Activated CD8-positive, alpha-beta memory T cell treated with anti-CD3 and anti-CD28 coated beads, Interleukin-2, amount 50 U/mL, for 1 hour (primary cell): ENCODE data around the gene SEC63.
"Not testable (repeated sequence)": the region's sequence is repeated elsewhere in the genome, so short reads cannot be mapped to it uniquely, and the experiment has no call there.

Source experiments
- DNase-seq: peaks from one replicate; pipeline ENCODE4 v3.0.0-alpha.2; 2020; ENCODE audit errors: extremely low read depth

The SEC63 gene

GRCh38 chr6:107928984-107929383 is 29.0 kb downstream of the SEC63 start:
- no peak for DNase-seq

DNA sequence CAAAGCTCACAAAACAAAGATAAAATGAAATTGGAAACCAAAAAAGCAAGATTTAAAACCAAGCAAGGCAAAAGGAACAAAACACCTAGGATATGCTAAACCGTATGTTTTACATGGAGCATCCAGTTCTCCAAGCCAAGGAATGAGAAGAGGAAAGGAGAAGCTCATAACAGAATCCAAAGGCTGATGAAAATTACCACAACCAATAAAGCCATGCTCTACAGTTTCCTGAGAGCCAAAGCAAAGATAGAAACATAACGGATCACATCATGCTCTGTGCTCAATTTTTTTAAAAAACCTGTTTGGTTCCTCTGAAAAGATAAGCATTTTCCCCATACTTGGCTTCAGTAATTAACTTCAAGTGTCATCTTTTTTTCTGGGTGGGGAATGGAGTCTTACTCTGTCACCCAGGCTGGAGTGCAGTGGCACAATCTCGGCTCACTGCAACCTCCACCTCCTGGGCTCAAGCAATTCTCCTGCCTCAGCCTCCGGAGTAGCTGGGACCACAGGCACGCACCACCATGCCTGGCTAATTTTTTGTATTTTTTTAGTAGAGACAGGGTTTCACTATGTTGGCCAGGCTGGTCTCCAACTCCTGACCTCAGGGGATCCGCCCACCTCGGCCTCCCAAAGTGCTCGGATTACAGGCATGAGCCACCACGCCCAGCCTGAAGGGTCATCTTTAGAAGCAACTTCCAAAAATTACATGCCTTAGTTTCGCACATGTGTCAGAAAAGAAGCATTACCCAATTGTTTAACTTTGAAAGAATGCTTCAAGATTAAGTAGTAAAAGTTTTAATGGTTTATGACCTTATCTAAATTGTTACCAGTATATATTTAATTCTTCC is 31.1 kb downstream of the SEC63 start:
- DNase-seq: not testable (repeated sequence)

DNA sequence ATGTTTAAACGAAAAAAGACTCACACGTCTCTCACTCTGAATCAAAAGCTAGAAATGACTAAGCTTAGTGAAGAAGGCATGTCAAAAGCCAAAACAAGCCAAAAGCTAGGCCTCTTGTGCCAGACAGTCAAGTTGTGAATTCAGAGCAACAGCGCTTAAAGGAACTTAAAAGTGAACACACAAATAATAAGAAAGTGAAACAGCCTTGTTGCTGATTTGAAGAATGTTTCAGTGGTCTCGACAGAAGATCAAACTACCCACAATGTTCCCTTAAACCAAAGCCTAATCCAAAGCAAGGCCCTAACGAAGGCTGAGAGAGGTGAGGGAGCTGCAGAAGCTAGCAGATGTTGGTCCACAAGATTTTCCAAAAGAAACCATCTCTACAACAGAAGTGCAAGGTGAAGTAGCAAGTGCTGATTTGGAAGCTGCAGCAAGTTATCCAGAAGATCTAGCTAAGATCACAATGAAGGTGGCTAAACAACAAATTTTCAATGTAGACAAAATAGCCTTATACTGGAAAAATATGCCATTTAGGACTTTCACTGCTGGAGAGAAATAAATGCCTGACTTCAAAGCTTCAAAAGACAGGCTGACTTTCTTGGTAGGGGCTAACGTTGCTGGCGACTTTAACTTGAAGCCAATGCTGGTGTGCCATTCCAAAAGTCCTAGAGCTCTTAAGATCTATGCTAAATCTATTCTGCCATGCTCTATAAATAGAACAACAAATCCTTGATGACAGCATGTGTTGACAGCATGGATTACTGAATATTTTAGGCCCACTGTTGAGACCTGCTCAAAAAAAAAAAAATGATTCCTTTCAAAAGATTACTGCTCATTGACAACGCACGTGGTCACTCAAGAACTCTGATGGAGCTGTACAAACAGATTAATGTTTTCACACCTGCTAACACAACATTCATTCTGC is 40.3 kb downstream of the SEC63 start:
- DNase-seq: no peak

GRCh38 chr6:107916961-107917360 is 41.0 kb downstream of the SEC63 start:
- DNase-seq: not testable (repeated sequence)

- no peak for DNase-seq
These were observed 46.3 kb downstream of the SEC63 start for GRCh38 chr6:107911692-107912091.

DNA sequence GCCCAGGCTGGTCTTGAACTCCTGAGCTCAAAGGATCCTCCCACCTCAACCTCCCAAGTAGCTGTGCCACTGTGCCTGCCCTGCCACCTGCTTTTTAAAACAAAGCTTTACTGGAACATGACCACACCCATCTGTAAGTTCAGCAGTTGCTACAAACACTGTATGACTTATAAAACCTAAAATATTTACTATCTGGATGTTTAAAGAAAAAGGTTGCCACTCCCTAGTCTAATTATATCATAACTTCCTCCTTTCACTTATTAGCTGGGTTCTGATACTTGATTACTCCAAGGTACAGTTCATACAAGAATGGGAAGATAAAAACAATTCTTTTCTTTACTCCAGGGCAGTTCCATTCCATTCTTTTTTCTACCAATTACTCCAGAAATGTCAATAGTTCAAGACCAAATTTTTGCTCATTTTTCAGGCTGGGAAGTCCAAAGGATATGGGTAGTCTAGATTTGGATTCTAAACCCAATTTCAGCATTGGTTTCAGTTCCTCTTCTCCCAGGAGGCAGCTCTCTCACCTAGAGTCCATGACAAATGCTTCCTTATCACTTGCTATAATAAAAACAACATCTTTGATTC is 63.1 kb downstream of the SEC63 start:
- no peak for DNase-seq

GRCh38 chr6:107890431-107890830 is 67.6 kb downstream of the SEC63 start:
- DNase-seq: not testable (repeated sequence)

DNA sequence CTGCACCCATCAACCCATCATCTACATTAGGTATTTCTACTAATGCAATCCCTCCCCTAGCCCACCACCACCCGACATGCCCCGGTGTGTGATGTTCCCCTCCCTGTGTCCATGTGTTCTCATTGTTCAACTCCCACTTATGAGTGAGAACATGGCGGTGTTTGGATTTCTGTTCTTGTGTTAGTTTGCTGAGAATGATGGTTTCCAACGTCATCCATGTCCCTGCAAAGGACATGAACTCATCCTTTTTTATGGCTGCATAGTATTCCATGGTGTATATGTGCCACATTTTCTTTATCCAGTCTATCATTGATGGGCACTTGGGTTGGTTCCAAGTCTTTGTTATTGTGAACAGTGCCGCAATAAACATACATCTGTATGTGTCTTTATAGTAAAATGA is 72.1 kb downstream of the SEC63 start:
- not testable (repeated sequence) for DNase-seq

DNA sequence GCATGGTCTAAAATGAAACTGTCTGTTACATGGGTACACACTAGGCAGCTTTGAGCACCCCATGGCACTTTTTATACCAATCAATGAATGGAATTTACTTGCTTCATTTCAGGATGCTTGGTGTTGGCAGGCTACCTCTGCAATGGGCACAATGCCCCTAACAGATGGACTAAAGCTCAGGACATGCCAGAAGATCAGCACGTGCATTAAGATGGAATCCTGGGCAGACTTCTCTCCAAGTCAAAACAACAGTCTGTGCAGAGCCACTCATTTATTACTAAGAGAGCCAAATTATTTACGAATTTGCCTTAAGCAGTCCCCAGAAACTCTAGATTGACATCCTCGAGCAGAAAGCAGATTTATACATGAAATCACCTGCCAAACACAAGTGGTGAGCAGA is 78.1 kb downstream of the SEC63 start:
- DNase-seq: no peak

DNA sequence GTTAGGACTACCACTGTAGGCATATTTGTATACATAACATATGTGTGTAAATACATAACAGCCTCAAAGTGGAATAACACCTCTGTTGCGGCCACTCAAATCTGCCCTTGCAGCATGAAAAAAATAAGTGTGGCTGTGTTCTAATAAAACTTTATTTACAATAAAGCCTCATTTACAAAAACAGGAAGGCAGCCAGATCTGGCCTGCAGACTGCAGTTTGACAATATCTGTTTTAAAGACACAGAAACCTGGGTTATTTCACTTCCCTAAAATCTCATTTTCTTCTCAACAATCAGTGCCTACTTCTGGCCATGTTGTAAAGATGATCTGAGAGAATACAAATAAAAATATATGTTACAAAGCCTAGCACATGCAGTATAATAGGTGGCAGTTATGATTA is 80.0 kb downstream of the SEC63 start:
- DNase-seq: no peak

DNA sequence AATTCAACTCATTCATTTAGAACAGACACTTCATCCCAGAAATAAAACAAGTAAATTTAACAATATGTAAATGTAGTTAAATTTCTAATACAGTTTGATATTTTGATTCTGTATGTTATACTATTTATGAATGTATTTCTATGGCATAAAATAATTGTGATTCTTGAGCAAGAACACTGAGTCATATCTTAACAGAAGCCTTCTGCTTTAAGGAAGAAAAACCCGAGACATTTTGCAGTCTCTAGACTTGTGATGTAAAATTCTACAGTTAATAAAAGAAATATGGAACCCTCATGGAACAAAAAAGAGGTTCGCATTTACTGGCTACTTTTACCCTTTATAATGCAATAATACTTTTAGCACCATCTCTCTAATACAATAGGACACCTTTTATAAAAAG is 86.0 kb downstream of the SEC63 start:
- DNase-seq: no peak

- not testable (repeated sequence) for DNase-seq
These were observed 86.5 kb downstream of the SEC63 start for GRCh38 chr6:107871512-107871911.

DNA sequence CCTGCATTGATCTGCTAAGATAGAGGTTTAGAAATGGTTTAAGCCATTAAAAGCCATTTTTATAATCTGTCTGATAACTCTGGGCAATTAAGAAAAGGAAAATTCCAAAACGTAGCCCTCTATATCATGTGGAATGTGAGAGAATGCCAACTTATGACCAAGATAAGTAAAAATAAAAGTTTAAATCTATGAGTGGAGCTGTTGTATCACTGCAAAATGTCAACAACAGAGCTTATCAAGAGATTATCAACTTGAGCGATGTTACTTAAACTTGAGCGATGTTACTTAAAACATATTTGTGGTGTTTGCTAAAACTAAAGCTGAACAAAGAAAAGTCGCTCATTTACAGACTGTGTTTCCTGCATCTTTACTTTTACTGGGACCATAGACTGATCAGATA is 87.0 kb downstream of the SEC63 start:
- DNase-seq: no peak

DNA sequence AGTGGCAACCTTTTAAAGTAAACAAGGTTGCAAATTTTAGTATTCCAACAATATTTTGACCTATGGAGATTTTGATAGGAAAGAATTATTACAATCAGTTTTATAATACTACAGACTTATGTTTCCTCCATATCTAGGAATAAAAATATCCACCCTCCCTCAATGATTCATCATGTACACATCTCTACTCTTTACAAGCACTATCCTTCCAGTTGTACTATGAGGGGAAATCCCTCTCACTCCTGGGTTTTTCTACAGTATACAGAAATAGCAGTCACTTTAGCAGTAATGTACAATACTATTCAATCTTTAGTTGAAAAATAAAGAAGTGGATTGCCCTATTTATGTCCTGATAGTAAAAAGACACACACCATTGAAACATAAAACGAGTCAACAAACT is 87.6 kb downstream of the SEC63 start:
- DNase-seq: no peak

GRCh38 chr6:107869871-107870270 is 88.1 kb downstream of the SEC63 start:
- DNase-seq: no peak

GRCh38 chr6:107868867-107869611 is 89.0 kb downstream of the SEC63 start:
- no peak for DNase-seq

- no peak for DNase-seq
These were observed 90.7 kb downstream of the SEC63 start for GRCh38 chr6:107867302-107867615.

DNA sequence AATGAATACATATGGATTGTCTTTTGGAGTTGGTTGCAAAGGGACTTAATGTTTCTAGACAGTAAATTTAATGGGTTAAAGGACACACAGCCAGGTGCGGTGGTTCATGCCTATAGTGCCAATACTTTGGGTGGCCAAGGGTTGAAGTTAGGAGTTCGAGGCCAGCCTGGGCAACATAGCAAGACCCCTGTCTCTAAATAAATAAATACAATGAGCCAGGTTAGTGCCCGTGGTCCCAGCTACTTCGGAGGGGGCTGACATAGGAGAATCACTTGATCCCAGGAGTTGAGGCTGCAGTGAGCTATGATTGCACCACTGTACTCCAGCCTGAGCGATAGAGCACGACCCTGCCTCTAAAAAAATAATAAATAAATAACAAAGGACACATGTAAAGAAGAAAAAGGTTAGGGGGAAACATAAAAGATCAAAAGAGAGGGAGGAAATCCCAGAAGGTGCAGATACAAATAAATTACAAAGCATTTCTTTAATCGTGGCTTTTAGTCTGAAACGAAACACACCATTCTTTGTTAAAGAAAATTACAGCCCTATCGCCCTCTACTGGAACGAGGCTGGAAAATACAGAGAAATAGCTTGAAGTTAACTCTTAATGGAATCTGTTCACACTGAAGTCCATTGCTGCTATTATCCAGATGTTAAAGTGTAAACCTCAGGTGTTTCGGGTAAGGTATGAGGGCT is 91.3 kb downstream of the SEC63 start:
- DNase-seq: no peak

DNA sequence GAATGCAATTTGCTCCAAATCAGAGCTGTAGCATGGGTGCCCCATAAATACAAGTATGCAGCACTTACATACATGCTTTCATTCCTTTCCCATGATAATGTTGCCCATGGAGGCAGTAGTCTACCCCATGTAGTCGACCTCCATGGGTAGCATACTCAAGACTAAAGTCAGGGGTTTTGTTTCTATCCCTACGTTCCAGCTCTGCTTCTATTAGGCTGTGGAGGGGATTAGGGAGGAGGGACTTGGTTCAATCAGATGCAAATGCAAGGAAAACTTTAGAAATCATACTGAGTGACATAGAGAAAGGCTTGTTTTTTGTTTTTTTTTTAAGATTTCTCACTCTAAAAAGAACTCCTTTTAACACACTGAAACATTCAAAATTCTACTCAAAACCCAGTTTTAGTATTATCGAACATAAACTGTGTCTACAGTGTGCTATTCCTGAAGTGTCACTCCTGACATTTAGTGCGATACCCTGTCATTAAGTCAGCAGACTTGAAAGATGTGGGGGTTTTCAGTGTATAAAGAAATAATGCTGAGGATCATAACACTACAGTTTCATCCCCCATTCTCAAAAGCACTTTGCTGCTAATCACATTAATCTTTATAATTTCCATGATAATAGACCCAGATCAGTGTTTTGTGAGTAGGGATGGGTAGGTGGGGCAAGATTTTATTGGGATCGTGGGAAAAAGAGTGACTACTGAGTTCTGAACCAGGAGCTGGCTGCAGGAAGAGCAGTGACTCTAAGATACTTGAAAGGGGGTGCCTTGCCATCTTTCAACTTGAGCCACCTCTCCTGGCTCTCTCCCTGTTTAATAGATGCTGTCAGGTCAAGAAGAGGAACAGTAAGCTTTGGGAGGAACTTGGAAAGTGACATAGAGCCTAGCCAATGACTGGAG is 93.5 kb downstream of the SEC63 start:
- DNase-seq: no peak

DNA sequence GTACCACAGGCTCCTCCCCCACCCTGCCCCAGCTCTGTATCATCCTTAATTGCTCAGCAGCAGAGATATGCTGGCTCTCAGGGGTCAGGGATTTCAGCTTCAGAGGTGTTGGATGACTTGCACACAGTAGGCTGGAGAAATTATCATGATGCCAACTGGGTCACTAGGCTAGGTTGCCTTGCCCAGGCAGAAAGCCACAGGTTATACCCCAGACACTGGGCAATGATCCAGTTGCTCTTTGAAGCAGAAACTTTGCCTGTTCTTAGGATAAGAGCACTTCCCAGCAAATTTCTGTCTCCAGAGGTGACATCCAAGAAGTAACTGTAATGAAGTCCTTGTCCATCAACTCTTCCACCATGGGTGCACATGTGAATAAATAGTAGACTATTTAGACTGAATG is 95.6 kb downstream of the SEC63 start:
- DNase-seq: no peak
